Activated CD8-positive, alpha-beta memory T cell treated with anti-CD3 and anti-CD28 coated beads, Interleukin-2, amount 10 ng/mL, durations not matched to agents 7 days and 5 days (primary cell): ENCODE measurements around the gene CNOT10. TPM values are rescaled to one million over a fixed set of nuclear protein-coding genes. Genes with fewer than 3 reads are reported as not detected.

Experiments
- ATAC-seq: fragments of 150-1000 bp; cut with Tn5 transposase; one replicate; pipeline ENCODE4 v1.10.0; 2021; ENCODE audit warnings: moderate library complexity
- CTCF ChIA-PET: fragments of 350-600 bp; sonication (Branson Sonifier 250); formaldehyde crosslinking; loops from one replicate; lab custom pipeline; 2021; ENCODE audit warnings: antibody characterized with exemption; lab: Charles Lee
- DNase-seq: peaks from one replicate; pipeline ENCODE4 v3.0.0-alpha.2; 2020
- H3K27ac Mint-ChIP-seq: one replicate; pipeline ENCODE4 v1.8.0; 2021; ENCODE audit warnings: mild to moderate bottlenecking, mixed read lengths
- H3K27me3 Mint-ChIP-seq: one replicate; pipeline ENCODE4 v1.8.0; 2021; ENCODE audit warnings: mixed read lengths
- H3K36me3 Mint-ChIP-seq: one replicate; pipeline ENCODE4 v1.8.0; 2021; ENCODE audit warnings: mild to moderate bottlenecking, mixed read lengths
- H3K4me1 Mint-ChIP-seq: one replicate; pipeline ENCODE4 v1.8.0; 2021; ENCODE audit warnings: mixed read lengths
- H3K4me3 Mint-ChIP-seq: one replicate; pipeline ENCODE4 v1.8.0; 2021; ENCODE audit warnings: mild to moderate bottlenecking, moderate library complexity, mixed read lengths
- H3K9me3 Mint-ChIP-seq: one replicate; pipeline ENCODE4 v1.8.0; 2022; ENCODE audit warnings: low read depth, mixed read lengths
- total RNA-seq, 2 experiments: library from RNA; stranded (reverse); gene quantifications; one replicate each; pipeline ENCODE4 v1.2.3, GENCODE V29; 2021

CNOT10 gene
- total RNA-seq, 2 experiments from 2014 or later: 52.8 to 55.4 TPM

- Mint-ChIP-seq H3K4me3 (peak overlapping the region; percentile 59), H3K36me3 (peaks cover 1% of the 10 kb centered on the region), H3K9me3 (no peaks in the 10 kb centered on the region), H3K4me1 (peaks cover 29% of the 10 kb centered on the region), H3K27ac (peak overlapping the region; percentile 1), H3K27me3 (peaks cover 77% of the 10 kb centered on the region)
- no peak for DNase-seq
- ATAC-seq: peak; percentile 31
- CTCF ChIA-PET: no interaction called here
Measured at GRCh38 chr3:32818229-32818969, 133.4 kb downstream of the CNOT10 start.

- Mint-ChIP-seq H3K36me3 (peaks cover 1% of the 10 kb centered on the region), H3K4me1 (peaks cover 29% of the 10 kb centered on the region), H3K4me3 (peak overlapping the region; percentile 9), H3K9me3 (no peaks in the 10 kb centered on the region), H3K27ac (peak overlapping the region; percentile 1), H3K27me3 (peaks cover 76% of the 10 kb centered on the region)
- DNase-seq (no peak), ATAC-seq (no peak)
- CTCF ChIA-PET: no interaction called here
Measured at GRCh38 chr3:32818970-32819511, 134.1 kb downstream of the CNOT10 start.

- H3K4me1 Mint-ChIP-seq: peaks cover 23% of the 10 kb centered on the region
- H3K36me3 Mint-ChIP-seq: peaks cover 1% of the 10 kb centered on the region
- peaks cover 69% of the 10 kb centered on the region for H3K27me3 Mint-ChIP-seq
- DNase-seq: no peak
- no peaks in the 10 kb centered on the region for H3K9me3 Mint-ChIP-seq
- H3K27ac Mint-ChIP-seq: no peak overlapping the region
- CTCF ChIA-PET: interaction anchor here (1.1 kb wide), 1 partner anchor 84 kb away, joined by 3 read pairs; no protein-coding TSS in a partner anchor
- no peak for ATAC-seq
- no peak overlapping the region for H3K4me3 Mint-ChIP-seq
Measured at GRCh38 chr3:32819551-32820348, 134.8 kb downstream of the CNOT10 start.

- no peak for ATAC-seq
- H3K36me3 Mint-ChIP-seq: peaks cover 1% of the 10 kb centered on the region
- CTCF ChIA-PET: interaction anchor here (1.1 kb wide), 1 partner anchor 83 kb away, joined by 3 read pairs; no protein-coding TSS in a partner anchor
- no peaks in the 10 kb centered on the region for H3K9me3 Mint-ChIP-seq
- peaks cover 20% of the 10 kb centered on the region for H3K4me1 Mint-ChIP-seq
- no peak for DNase-seq
- H3K27ac Mint-ChIP-seq: no peak overlapping the region
- no peak overlapping the region for H3K4me3 Mint-ChIP-seq
- H3K27me3 Mint-ChIP-seq: peaks cover 68% of the 10 kb centered on the region
Measured at GRCh38 chr3:32820430-32820829, 135.4 kb downstream of the CNOT10 start.

GRCh38 chr3:32820971-32821685 lies 136.1 kb downstream of the CNOT10 start:
- Mint-ChIP-seq H3K9me3 (no peaks in the 10 kb centered on the region), H3K27ac (no peak overlapping the region), H3K4me1 (peaks cover 15% of the 10 kb centered on the region), H3K4me3 (no peak overlapping the region), H3K36me3 (peaks cover 1% of the 10 kb centered on the region), H3K27me3 (peaks cover 66% of the 10 kb centered on the region)
- no peak for DNase-seq
- ATAC-seq: no peak
- CTCF ChIA-PET: interaction anchor here (1.1 kb wide), 1 partner anchor 82 kb away, joined by 3 read pairs; no protein-coding TSS in a partner anchor

- Mint-ChIP-seq H3K27ac (no peak overlapping the region), H3K4me1 (peaks cover 15% of the 10 kb centered on the region), H3K9me3 (no peaks in the 10 kb centered on the region), H3K36me3 (peaks cover 1% of the 10 kb centered on the region), H3K27me3 (peaks cover 62% of the 10 kb centered on the region), H3K4me3 (no peak overlapping the region)
- no peak for ATAC-seq
- no peak for DNase-seq
- CTCF ChIA-PET: no interaction called here
Measured at GRCh38 chr3:32821686-32822296, 136.8 kb downstream of the CNOT10 start.

GRCh38 chr3:32822609-32823498 lies 137.9 kb downstream of the CNOT10 start:
- CTCF ChIA-PET: no interaction called here
- Mint-ChIP-seq H3K9me3 (no peaks in the 10 kb centered on the region), H3K4me3 (no peak overlapping the region), H3K4me1 (peaks cover 7% of the 10 kb centered on the region), H3K27me3 (peaks cover 64% of the 10 kb centered on the region), H3K27ac (no peak overlapping the region), H3K36me3 (peaks cover 1% of the 10 kb centered on the region)
- ATAC-seq: no peak
- DNase-seq: no peak

Other genes with a start within 250 kb of the CNOT10 start
- 100 to 1,000 TPM in 1 of 2 experiments, 10 to 100 TPM in 1; 43.7 to 102 TPM for gene CMTM6, start 182.3 kb upstream of the CNOT10 start, total RNA-seq
- 10 to 100 TPM; 31.1 to 32.7 TPM for gene DYNC1LI1, start 114.3 kb upstream of the CNOT10 start, total RNA-seq
- gene TRIM71, start 132.8 kb downstream of the CNOT10 start, total RNA-seq: under 1 TPM in 1 of 2 experiments, not detected in 1; 0.09 TPM